K562 (cell line): Measurements from ENCODE around the gene RUNX1. TPM values are rescaled to one million over a fixed set of nuclear protein-coding genes. Genes with fewer than 3 reads are reported as not detected.

Experiments used
- DACH1 ChIP-seq: fragments of 450-650 bp; IDR thresholded peaks from 2 replicates; pipeline ENCODE4 v1.6.1; 2018; ENCODE audit not compliant: partially characterized antibody
- HMG20A ChIP-seq: fragments of 450-650 bp; formaldehyde crosslinking; conservative IDR thresholded peaks from 2 replicates; pipeline ENCODE4 v1.4.0; 2020; ENCODE audit warnings: mild to moderate bottlenecking, mixed read lengths
- KAT2B ChIP-seq: IDR thresholded peaks from one replicate; pipeline ENCODE4 v1.6.1; 2012; ENCODE audit warnings: low read depth, mild to moderate bottlenecking, control low read depth, inconsistent platforms, low read length, moderate library complexity
- NFYB ChIP-seq: IDR thresholded peaks from 2 replicates; pipeline ENCODE4 v1.6.1; 2011; ENCODE audit warnings: mild to moderate bottlenecking, moderate library complexity; ENCODE audit not compliant: insufficient read length; ENCODE audit errors: extremely low read depth
- PHF21A ChIP-seq: fragments of 450-650 bp; IDR thresholded peaks from 2 replicates; pipeline ENCODE4 v1.6.1; 2017; ENCODE audit warnings: low read depth, borderline replicate concordance
- RBM34 ChIP-seq: fragments of 200-400 bp; formaldehyde crosslinking; IDR thresholded peaks from 2 replicates; pipeline ENCODE4 v1.6.1; 2018; ENCODE audit warnings: low read length, borderline replicate concordance; ENCODE audit not compliant: insufficient read depth
- SIN3A ChIP-seq, 2 experiments: fragments of 150-350 bp in 1 of 2; IDR thresholded peaks; 2 replicates each; pipeline ENCODE4 v1.6.1; 2011 to 2016; ENCODE audit warnings: borderline replicate concordance in 2 of 2, low read depth in 2 of 2, low read length in 2 of 2, mild to moderate bottlenecking in 2 of 2, moderate library complexity in 2 of 2; ENCODE audit not compliant: control insufficient read depth in 1 of 2
- SREBF2 ChIP-seq: sonication (generic); formaldehyde crosslinking; IDR thresholded peaks from 2 replicates; pipeline ENCODE4 v1.4.0; 2020; ENCODE audit warnings: mild to moderate bottlenecking, missing genetic modification reagents
- ZNF324 ChIP-seq: fragments of 250-450 bp; sonication (Bioruptor Pico); IDR thresholded peaks from 2 replicates; pipeline ENCODE4 v1.4.0; 2020; ENCODE audit warnings: mild to moderate bottlenecking
- ZNF444 ChIP-seq: fragments of 250-450 bp; sonication (Bioruptor Pico); IDR thresholded peaks from 2 replicates; pipeline ENCODE4 v1.4.0; 2020; ENCODE audit warnings: mild to moderate bottlenecking, moderate library complexity
- ZNF561 ChIP-seq: fragments of 450-650 bp; formaldehyde crosslinking; conservative IDR thresholded peaks from 2 replicates; pipeline ENCODE4 v1.4.0; 2020; ENCODE audit warnings: mild to moderate bottlenecking, moderate library complexity
- polyA plus RNA-seq, 8 experiments: library from polyadenylated mRNA; depleted of rRNA in 4 of 8; stranded (reverse) in 5 of 8; unstranded in 3 of 8; fragments of >200 nt; fragmentation: Nextera tagmentation in 2 of 8; fragmentation: Illumina TruSeq in 1 of 8; extraction: Ambion mirVana in 2 of 8; extraction: Trizol in 1 of 8; gene quantifications; 2 replicates each; pipeline versions ENCODE4 v1.2.1 to v1.2.3, GENCODE V29; 2011 to 2014; ENCODE audit warnings: inconsistent platforms in 1 of 8, missing spikeins in 1 of 8
- total RNA-seq, 7 experiments: library from RNA; depleted of rRNA in 6 of 7; stranded (reverse); fragments of >200 nt in 6 of 7; fragmentation: Illumina TruSeq in 2 of 7; extraction: Trizol in 2 of 7; gene quantifications; 2 replicates each; pipeline versions ENCODE4 v1.2.1 to v1.2.3, GENCODE V29; 2011 to 2021; ENCODE audit warnings: low replicate concordance in 1 of 7
- TF ChIP-seq, protein P1 (sequence below): fragments of 450-650 bp; IDR thresholded peaks from 2 replicates; pipeline ENCODE4 v1.6.1; 2014; ENCODE audit warnings: low read depth, mild to moderate bottlenecking, moderate library complexity, borderline replicate concordance
- TF ChIP-seq, protein P2 (sequence below): fragments of 450-650 bp; IDR thresholded peaks from 2 replicates; pipeline ENCODE4 v1.6.1; 2016; ENCODE audit warnings: low read depth
- TF ChIP-seq, protein P3 (sequence below): fragments of 450-650 bp; IDR thresholded peaks from 2 replicates; pipeline ENCODE4 v1.6.1; 2018; ENCODE audit warnings: mild to moderate bottlenecking, low read depth; ENCODE audit not compliant: partially characterized antibody
- TF ChIP-seq, protein P4 (sequence below): fragments of 250-450 bp; sonication (Bioruptor Pico); IDR thresholded peaks from 2 replicates; pipeline ENCODE4 v1.8.0; 2022; ENCODE audit warnings: moderate library complexity, mild to moderate bottlenecking, inconsistent platforms

The RUNX1 gene
- total and polyA plus RNA-seq, 9 of the 15 experiments (the other 6 are each of a cell fraction or from before 2014, with no cell fraction given) = 2.2 to 68.6 (median 17.8) TPM

DNA sequence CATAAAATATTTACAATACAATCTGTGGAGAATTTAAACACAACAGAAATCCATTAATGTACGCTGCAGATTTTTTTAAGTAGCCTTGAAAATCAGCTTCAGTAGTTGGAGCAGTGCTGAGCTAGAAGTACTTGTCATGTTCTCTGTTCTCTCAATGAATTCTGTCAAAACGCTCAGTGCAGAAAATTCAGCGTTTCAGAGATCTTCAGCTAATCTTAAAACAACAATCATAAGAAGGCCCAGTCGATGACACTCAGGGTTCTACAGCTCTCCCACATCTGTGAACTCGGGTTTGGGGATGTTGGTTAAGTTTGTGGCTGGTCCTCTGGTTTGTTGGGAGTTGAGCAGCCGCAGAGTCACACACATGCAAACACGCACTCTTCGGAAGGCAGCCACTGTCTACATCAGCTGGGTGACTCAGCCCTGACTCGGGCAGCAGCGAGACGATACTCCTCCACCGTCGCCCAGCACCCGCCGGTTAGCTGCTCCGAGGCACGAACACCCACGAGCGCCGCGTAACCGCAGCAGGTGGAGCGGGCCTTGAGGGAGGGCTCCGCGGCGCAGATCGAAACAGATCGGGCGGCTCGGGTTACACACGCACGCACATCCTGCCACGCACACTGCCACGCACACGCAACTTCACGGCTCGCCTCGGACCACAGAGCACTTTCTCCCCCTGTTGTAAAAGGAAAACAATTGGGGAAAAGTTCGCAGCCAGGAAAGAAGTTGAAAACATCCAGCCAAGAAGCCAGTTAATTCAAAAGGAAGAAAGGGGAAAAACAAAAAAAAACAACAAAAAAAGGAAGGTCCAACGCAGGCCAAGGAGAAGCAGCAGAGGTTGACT, 161.2 kb downstream of the RUNX1 start (continued):
- TF ChIP-seq, protein P1, sequence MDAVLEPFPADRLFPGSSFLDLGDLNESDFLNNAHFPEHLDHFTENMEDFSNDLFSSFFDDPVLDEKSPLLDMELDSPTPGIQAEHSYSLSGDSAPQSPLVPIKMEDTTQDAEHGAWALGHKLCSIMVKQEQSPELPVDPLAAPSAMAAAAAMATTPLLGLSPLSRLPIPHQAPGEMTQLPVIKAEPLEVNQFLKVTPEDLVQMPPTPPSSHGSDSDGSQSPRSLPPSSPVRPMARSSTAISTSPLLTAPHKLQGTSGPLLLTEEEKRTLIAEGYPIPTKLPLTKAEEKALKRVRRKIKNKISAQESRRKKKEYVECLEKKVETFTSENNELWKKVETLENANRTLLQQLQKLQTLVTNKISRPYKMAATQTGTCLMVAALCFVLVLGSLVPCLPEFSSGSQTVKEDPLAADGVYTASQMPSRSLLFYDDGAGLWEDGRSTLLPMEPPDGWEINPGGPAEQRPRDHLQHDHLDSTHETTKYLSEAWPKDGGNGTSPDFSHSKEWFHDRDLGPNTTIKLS = peak; percentile 88; the same call in 1 of the 2 replicates
- TF ChIP-seq, protein P2, sequence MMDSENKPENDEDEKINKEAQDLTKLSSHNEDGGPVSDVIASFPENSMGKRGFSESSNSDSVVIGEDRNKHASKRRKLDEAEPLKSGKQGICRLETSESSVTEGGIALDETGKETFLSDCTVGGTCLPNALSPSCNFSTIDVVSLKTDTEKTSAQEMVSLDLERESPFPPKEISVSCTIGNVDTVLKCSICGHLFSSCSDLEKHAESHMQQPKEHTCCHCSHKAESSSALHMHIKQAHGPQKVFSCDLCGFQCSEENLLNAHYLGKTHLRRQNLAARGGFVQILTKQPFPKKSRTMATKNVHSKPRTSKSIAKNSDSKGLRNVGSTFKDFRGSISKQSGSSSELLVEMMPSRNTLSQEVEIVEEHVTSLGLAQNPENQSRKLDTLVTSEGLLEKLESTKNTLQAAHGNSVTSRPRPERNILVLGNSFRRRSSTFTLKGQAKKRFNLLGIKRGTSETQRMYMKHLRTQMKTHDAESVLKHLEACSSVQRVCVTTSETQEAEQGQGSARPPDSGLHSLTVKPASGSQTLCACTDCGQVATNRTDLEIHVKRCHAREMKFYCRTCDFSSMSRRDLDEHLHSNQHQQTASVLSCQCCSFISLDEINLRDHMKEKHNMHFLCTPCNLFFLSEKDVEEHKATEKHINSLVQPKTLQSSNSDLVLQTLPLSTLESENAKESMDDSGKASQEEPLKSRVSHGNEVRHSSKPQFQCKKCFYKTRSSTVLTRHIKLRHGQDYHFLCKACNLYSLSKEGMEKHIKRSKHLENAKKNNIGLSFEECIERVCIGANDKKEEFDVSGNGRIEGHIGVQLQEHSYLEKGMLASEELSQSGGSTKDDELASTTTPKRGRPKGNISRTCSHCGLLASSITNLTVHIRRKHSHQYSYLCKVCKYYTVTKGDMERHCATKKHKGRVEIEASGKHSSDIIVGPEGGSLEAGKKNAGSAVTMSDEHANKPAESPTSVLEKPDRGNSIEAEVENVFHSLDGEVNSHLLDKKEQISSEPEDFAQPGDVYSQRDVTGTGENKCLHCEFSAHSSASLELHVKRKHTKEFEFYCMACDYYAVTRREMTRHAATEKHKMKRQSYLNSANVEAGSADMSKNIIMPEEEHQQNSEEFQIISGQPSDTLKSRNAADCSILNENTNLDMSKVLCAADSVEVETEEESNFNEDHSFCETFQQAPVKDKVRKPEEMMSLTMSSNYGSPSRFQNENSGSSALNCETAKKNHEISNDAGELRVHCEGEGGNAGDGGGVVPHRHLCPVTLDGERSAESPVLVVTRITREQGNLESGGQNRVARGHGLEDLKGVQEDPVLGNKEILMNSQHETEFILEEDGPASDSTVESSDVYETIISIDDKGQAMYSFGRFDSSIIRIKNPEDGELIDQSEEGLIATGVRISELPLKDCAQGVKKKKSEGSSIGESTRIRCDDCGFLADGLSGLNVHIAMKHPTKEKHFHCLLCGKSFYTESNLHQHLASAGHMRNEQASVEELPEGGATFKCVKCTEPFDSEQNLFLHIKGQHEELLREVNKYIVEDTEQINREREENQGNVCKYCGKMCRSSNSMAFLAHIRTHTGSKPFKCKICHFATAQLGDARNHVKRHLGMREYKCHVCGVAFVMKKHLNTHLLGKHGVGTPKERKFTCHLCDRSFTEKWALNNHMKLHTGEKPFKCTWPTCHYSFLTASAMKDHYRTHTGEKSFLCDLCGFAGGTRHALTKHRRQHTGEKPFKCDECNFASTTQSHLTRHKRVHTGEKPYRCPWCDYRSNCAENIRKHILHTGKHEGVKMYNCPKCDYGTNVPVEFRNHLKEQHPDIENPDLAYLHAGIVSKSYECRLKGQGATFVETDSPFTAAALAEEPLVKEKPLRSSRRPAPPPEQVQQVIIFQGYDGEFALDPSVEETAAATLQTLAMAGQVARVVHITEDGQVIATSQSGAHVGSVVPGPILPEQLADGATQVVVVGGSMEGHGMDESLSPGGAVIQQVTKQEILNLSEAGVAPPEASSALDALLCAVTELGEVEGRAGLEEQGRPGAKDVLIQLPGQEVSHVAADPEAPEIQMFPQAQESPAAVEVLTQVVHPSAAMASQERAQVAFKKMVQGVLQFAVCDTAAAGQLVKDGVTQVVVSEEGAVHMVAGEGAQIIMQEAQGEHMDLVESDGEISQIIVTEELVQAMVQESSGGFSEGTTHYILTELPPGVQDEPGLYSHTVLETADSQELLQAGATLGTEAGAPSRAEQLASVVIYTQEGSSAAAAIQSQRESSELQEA = no peak
- TF ChIP-seq, protein P3, sequence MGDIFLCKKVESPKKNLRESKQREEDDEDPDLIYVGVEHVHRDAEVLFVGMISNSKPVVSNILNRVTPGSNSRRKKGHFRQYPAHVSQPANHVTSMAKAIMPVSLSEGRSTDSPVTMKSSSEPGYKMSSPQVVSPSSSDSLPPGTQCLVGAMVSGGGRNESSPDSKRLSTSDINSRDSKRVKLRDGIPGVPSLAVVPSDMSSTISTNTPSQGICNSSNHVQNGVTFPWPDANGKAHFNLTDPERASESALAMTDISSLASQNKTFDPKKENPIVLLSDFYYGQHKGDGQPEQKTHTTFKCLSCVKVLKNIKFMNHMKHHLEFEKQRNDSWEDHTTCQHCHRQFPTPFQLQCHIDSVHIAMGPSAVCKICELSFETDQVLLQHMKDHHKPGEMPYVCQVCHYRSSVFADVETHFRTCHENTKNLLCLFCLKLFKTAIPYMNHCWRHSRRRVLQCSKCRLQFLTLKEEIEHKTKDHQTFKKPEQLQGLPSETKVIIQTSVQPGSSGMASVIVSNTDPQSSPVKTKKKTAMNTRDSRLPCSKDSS = no peak
- TF ChIP-seq DACH1 (peak; percentile 52), RBM34 (no peak), HMG20A (no peak), SIN3A (IDR thresholded peaks at IDR 0.05; ENCODE audit: borderline replicate concordance in 2 of 2, control insufficient read depth in 1 of 2, low read depth in 2 of 2, low read length in 2 of 2) (peak in 1 of 2 experiments; percentile 72; a peak in 1 of 4 replicates), KAT2B (no peak), ZNF561 (CRISPR knock-in tag) (no peak), SREBF2 (CRISPR knock-in tag) (no peak), NFYB (no peak), PHF21A (no peak), ZNF444 (CRISPR knock-in tag) (no peak), ZNF324 (no peak)
- TF ChIP-seq, protein P4, sequence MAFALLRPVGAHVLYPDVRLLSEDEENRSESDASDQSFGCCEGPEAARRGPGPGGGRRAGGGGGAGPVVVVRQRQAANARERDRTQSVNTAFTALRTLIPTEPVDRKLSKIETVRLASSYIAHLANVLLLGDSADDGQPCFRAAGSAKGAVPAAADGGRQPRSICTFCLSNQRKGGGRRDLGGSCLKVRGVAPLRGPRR (CRISPR knock-in tag) = no peak
